ENCODE results near the gene PRRC2C.

The PRRC2C gene

GRCh38 chr1:171628225-171628624, 142.9 kb downstream of the PRRC2C start:
- no peak for DNase-seq
- Histone ChIP-seq H3K4me1 (ENCODE audit: low read length) (no peaks in the 10 kb centered on the region), H3K4me3 (ENCODE audit: low read length) (no peak overlapping the region), H2AFZ (ENCODE audit: low read length) (no peak overlapping the region), H3K4me2 (ENCODE audit: low read depth, low read length) (no peak overlapping the region), H3K9me3 (replicated peaks; ENCODE audit: insufficient read depth, low read length) (no peaks in the 10 kb centered on the region), H3K27ac (ENCODE audit: low read length) (no peak overlapping the region), H3K27me3 (replicated peaks; ENCODE audit: insufficient read depth, low read length) (no peaks in the 10 kb centered on the region), H4K20me1 (ENCODE audit: insufficient read depth, low read length) (no peaks in the 10 kb centered on the region), H3F3A (ENCODE audit: insufficient read depth, low read length) (no peaks in the 10 kb centered on the region), H3K9me2 (replicated peaks; ENCODE audit: insufficient read depth, low read length) (no peaks in the 10 kb centered on the region), H3K79me2 (ENCODE audit: low read length) (no peaks in the 10 kb centered on the region), H3K36me3 (replicated peaks; ENCODE audit: insufficient read depth, low read length) (no peaks in the 10 kb centered on the region), H3K9ac (ENCODE audit: low read length) (no peak overlapping the region)
- TF ChIP-seq EZH2phosphoT487 (IDR thresholded peaks at IDR 0.05; ENCODE audit: low read length) (no peak), EZH2 (optimal IDR thresholded peaks at IDR 0.05; ENCODE audit: low read depth, low read length) (no peak), CTCF (IDR thresholded peaks at IDR 0.05; ENCODE audit: low read length) (no peak)

- H3K79me2 ChIP-seq (ENCODE audit: low read length), result no peaks in the 10 kb centered on the region
- H3K4me3 ChIP-seq (ENCODE audit: low read length), result no peak overlapping the region
- TF ChIP-seq EZH2 (optimal IDR thresholded peaks at IDR 0.05; ENCODE audit: low read depth, low read length) (no peak), CTCF (IDR thresholded peaks at IDR 0.05; ENCODE audit: low read length) (no peak), EZH2phosphoT487 (IDR thresholded peaks at IDR 0.05; ENCODE audit: low read length) (no peak)
- no peaks in the 10 kb centered on the region for H3K9me2 ChIP-seq (replicated peaks; ENCODE audit: insufficient read depth, low read length)
- H3K9me3 ChIP-seq (replicated peaks; ENCODE audit: insufficient read depth, low read length), result no peaks in the 10 kb centered on the region
- H3K36me3 ChIP-seq (replicated peaks; ENCODE audit: insufficient read depth, low read length), result no peaks in the 10 kb centered on the region
- no peak overlapping the region for H3K27ac ChIP-seq (ENCODE audit: low read length)
- H3K4me1 ChIP-seq (ENCODE audit: low read length), result no peaks in the 10 kb centered on the region
- H3K27me3 ChIP-seq (replicated peaks; ENCODE audit: insufficient read depth, low read length), result no peaks in the 10 kb centered on the region
- no peaks in the 10 kb centered on the region for H4K20me1 ChIP-seq (ENCODE audit: insufficient read depth, low read length)
- no peak for DNase-seq
- no peak overlapping the region for H3K9ac ChIP-seq (ENCODE audit: low read length)
- H3K4me2 ChIP-seq (ENCODE audit: low read depth, low read length), result no peak overlapping the region
- no peak overlapping the region for H2AFZ ChIP-seq (ENCODE audit: low read length)
- no peaks in the 10 kb centered on the region for H3F3A ChIP-seq (ENCODE audit: insufficient read depth, low read length)
Observed at GRCh38 chr1:171635661-171636060, 150.3 kb downstream of the PRRC2C start.

GRCh38 chr1:171636141-171636540, 150.8 kb downstream of the PRRC2C start:
- Histone ChIP-seq H3K27me3 (replicated peaks; ENCODE audit: insufficient read depth, low read length) (no peaks in the 10 kb centered on the region), H3K4me3 (ENCODE audit: low read length) (no peak overlapping the region), H3K9me3 (replicated peaks; ENCODE audit: insufficient read depth, low read length) (no peaks in the 10 kb centered on the region), H3K79me2 (ENCODE audit: low read length) (no peaks in the 10 kb centered on the region), H2AFZ (ENCODE audit: low read length) (no peak overlapping the region), H3K36me3 (replicated peaks; ENCODE audit: insufficient read depth, low read length) (no peaks in the 10 kb centered on the region), H4K20me1 (ENCODE audit: insufficient read depth, low read length) (no peaks in the 10 kb centered on the region), H3K4me2 (ENCODE audit: low read depth, low read length) (no peak overlapping the region), H3K4me1 (ENCODE audit: low read length) (no peaks in the 10 kb centered on the region), H3K27ac (ENCODE audit: low read length) (no peak overlapping the region), H3K9me2 (replicated peaks; ENCODE audit: insufficient read depth, low read length) (no peaks in the 10 kb centered on the region), H3K9ac (ENCODE audit: low read length) (no peak overlapping the region), H3F3A (ENCODE audit: insufficient read depth, low read length) (no peaks in the 10 kb centered on the region)
- DNase-seq, result no peak
- TF ChIP-seq EZH2phosphoT487 (IDR thresholded peaks at IDR 0.05; ENCODE audit: low read length), result no peak
- no peak for TF ChIP-seq CTCF (IDR thresholded peaks at IDR 0.05; ENCODE audit: low read length)
- no peak for TF ChIP-seq EZH2 (optimal IDR thresholded peaks at IDR 0.05; ENCODE audit: low read depth, low read length)

Measured in MM.1S (cell line).